HG03097 (cell line): Measurements from ENCODE around the gene TIMM44.
A peak's percentile ranks its signal among the peaks of the same experiment; 100 is the strongest.
"Not testable (repeated sequence)": the region's sequence is repeated elsewhere in the genome, so short reads cannot be mapped to it uniquely, and the experiment has no call there.

Experiments used
- ATAC-seq: cut with Tn5 transposase; IDR thresholded peaks from one replicate; pipeline ENCODE4 v1.9.1; 2021; ENCODE audit not compliant: unreplicated experiment, low FRiP score

The TIMM44 gene

DNA sequence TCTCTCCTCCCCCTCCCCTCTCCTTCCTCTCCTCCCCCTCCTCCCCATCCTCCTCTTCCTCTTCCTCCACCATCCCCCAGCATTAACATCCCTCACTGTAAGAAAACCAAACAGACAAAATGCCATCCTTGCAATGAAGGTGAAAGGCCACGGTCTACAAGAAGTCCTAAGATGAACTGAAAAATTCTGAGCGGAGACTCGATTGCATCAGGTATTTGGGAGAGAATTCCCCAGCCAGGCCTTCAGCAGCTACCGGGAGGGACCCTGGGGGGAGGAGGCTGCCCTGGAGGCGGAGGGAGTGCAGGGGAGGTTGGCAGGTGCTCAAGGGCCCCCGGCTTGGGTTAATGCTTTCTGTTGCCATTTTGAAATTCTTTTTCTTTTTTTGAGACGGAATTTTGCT, 10.1 kb upstream of the TIMM44 start:
- no peak for ATAC-seq

DNA sequence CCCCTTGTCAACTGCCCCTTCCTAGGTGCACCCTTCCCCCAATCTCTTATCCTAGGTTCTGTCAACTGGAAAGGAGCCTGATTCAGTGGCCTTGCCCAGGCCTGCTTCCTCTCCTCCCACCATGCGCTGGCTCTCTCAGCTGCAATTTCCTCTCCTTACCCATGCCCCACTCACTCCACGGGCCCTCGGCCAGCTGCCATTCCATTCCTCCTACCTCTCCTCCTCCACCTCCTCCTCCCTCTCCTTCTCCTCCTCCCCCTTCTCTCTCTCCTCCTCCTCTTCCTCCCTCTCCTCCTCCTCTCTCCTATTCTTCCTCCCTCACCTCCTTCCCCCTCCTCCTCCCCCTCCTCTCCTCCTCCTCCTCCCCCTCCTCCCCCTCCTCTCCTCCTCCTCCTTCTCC, 9.6 kb upstream of the TIMM44 start:
- no peak for ATAC-seq

DNA sequence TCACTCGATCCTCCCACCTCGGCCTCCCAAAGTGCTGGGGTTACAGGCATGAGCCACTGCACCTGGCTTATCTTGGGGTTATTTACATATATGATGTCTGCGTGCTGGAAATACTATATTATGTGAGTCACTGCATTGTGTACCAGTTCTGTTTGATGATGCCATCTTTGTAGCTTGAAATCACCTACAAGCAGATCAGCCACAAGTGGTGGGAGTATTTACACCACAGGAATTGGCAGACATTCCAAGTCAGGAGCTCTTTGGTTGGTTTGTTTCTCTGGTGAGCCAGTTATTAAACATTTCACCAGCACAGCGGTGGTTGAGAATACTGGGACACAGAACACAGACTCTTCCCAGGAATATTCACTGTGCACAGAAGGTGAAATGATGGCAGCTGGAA, 4.5 kb upstream of the TIMM44 start:
- ATAC-seq, result no peak

DNA sequence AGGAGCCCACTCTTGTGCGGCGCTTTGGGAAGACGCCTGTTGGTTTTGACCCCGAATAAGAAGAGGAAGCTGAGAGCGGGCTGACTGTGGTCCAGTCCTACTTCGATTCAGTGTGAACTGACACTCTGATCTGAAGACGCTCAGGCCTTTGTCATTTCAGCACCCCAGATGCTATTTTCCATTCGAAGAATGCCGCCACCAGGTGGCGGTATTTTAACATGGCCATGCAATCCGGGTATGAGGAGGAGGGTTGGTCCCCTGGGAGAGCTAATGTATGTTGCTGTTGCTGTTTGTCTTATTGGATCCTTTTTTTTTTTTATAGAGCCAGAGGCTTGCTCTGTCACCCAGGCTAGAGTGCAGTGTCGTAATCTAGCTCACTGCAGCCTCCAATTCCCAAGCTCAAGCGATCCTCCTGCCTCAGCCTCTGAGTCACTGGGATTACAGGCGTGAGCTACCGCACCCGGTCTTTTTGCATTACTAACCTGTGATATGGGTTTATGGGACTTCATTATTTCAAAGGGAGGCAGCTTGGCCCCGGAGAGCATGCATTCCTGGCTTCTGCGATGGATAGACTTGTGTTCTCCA, 803 bp upstream of the TIMM44 start:
- peak; percentile 30 for ATAC-seq

DNA sequence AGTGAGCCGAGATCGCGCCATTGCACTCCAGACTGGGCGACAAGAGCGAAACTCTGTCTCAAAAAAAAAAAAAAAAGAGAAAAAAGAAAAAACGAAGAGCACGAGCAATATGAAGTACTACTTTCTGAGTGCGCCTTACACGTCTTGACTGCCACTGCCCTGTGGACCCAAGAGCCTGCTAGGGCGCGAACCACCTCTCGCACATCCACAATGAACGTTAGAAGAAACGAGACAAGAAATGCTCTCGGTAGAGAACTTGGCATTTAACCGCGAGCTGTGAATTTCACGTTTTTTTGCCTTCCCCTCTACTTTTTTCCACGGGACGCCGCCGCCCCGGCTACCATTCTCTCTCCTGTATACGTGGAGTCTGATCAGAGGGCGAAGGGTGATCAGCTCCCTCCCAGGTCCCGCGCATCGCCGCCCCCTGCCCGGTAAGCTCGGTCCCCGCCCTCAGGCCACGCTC, 454 bp downstream of the TIMM44 start:
- no peak for ATAC-seq

DNA sequence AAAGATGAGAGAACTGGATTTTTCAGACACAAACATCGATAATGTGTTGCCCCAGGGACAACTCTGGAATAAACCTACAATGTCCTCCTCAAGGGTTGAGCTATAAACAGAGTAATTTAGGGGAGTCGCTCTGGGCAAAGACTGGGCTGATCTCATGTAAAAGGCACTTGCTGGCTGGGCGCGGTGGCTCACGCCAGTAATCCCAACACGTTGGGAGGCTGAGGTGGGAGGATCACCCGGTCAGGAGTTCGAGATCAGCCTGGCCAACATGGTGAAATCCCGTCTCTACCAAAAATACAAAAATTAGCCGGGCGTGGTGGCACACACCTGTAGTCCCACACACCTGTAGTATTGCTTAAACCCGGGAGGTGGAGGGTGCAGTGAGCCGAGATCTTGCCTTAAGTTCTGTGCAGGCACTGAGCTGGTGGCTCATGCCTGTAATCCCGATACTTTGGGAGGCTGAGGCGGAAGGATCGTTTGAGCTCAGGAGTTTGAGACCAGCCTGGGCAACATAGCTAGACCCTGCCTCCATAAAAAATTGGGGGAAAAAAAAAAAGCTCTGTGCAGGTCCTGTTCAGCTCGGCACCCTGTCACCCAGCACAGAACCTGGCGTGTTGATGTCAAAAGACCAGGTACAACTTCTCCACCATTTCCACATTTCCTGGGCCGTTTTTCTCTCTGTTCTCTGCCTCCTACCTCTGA, 1.4 kb downstream of the TIMM44 start:
- ATAC-seq, result no peak

DNA sequence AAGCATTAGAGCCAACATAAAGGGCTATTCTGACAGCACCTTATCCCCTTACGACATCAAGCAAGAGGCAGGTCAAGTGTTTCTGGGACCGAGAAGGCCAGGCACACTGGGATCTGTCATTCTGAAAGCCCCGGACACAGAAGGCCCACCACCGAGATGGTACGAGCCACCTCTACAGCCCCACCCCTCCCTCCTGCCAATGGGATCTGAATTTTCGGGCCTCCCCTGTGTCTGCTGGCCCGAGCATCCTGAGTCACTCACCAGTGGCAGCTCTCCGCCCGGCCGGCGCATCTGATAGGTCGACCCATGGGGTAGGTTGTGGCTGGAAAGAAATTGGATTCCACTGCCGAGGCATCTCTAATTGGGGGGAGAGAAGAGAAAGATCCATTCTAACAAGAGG, 2.6 kb downstream of the TIMM44 start:
- no peak for ATAC-seq

DNA sequence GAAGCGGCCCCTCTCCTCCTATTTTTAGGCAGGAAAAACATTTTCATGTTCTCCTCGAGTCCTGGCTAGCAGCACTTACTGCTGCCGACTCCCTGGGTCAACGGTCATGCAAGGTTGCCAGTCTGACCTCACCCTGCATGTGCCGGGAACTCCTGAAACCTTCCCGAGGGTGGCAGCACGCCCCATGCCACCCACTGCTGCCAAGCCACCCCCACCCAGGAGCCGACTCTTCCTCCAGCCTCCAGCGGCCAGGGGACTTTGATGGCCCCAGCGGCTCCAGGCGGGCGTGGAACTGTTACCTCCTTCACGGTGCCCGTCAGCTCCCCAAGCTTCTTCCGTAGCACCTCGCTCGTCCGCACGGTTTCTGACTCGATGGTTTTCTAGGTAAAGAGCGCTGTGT, 8.7 kb downstream of the TIMM44 start:
- ATAC-seq, result no peak

DNA sequence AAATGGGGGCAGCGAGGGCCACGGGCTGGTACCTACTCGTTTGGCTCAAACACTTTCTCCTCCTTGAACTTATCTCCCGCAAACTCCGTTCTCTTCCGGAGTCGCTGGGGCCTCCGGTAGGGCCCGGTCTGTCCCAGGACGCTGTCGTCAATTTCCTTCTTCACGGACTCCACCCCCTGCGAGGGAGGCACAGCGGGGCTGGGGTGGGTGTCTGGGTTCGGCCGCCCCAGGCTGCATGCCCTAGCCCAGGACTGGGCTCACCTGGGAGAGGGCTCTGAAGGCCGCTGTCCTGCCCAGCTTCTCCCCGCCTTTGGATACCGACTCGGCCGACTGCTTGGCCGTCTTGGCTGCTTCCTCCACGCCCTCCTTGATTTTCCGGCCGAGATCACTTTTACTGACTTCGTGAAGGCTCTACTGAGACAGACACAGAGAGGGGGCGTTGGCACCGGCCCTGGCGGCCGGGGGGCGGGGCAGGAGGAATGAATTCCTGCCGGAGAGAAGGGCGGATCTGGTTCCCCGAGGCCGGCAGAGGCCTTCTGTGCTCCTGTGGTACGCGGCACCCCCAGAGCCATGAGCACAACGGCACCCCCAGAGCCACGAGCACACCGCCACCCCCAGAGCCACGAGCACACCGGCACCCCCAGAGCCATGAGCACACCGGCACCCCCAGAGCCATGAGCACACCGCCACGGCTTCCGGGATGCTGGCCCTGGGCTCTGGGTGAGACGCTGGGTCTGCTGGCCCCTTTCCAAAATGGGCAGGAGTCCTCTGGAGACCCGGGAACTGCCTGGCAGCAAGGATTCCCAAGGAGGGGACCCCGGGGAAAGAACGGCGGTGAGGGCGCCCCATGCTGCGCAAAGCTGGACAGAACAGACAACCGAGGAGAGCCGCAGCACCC, 9.4 kb downstream of the TIMM44 start:
- no peak for ATAC-seq

DNA sequence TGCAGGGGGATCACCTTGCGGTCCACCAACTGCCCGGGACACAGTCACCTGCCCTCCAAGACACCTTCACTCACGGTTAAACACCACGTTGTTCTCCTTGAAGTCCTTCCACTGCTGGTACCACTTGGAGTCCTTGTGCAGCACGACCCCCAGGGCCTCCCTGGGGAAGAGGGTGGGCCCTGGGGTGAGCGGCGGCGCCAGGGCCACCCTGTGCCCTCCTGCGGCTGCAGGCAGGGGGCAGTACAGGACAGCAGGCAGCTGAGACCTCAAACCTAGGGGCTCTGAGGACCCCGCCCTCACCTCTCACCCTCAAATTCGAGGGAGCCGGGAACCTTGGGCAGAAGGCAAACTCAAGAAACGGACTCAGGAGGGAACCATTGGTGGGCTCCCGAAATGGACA, 10.1 kb downstream of the TIMM44 start:
- ATAC-seq, result no peak

DNA sequence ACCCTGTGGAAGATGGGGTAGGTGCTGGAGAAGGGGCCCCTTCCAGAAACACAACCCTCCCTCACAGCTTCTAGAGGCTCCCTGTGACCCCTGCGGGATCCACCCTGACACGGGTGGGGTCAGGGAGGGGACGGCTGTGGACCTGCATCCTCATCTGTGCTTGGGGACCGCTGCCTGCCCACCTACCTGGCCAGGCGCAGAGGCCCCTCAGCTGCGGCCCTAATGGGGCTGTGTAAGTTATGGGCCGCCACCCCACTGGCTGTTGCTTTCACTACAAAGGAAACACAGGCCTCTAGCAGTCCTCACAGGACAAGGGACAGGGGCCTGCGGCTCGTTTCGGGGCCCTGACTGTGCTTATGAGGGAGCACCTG, 10.6 kb downstream of the TIMM44 start:
- no peak for ATAC-seq

DNA sequence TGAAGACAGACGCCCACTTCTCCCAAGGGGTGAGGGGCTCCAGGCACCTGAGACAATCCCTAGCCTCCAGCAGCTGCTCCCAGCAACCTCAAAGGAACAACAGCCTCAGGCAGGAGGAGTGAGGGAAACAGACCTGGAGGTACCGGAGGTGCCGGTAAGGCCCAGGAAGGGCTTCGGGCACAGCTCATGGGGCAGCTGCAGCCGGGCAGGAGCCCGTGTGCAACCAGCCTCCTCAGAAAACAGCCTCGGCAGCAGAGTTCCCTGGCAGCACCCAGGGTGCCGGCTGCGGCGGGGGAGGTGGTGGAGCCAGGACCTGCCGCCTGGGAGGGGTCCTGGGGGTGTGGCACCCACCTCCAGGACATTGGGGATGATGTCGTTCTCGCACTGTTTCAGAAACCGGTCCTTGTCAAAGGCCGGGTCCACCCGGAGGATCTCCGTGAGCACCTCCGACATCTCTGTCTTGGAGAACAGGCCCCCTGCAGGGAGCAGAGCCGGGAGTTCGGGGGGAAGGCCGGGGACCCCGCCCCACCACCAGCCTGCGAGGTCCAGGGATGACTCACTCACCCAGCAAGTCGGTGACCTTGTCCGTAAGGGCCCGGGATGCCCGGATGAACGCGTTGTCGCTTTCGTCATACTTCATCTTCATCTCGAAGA, 11.1 kb downstream of the TIMM44 start:
- ATAC-seq, result no peak

DNA sequence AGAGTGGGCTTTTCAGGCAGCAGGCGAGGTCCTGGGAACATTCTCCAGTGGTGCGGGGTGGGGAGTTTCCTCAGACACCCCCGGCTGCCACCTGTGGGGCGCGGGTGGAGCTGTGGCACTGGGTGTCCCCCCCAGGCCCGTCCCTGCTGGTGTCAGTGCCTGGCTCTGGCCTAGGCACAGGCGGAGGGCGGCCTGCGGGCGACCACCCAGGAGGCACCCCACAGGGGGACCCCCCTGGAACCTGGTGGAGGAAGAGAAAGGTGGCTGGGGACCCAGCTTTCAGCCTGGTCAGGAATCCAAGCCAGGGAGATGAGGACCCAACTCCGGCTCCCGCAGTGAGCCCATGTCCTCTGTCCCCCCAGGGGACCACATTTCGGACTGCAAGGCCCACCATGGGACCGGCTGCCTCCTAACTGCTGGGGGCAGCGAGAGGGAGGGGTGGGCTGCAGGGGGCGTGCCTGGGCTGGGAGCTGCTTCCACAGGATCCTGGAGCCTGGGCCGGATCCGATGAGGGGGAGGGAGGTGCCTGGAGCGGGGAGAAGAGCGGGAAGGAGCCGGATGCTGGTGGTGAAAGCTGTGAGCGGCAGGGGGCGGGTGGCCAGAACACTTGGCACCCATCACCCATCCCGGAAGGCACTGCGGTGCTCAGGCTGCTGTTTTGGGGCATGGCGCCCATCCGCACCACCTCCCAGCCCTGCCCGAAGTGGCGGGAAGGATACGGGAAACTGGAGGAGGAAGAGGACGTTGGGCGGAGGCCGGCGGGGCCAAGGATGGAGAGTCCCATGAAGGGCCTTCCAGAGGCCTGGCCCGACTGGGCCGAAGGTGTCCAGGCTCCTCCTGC, 12.0 kb downstream of the TIMM44 start:
- ATAC-seq, result no peak

DNA sequence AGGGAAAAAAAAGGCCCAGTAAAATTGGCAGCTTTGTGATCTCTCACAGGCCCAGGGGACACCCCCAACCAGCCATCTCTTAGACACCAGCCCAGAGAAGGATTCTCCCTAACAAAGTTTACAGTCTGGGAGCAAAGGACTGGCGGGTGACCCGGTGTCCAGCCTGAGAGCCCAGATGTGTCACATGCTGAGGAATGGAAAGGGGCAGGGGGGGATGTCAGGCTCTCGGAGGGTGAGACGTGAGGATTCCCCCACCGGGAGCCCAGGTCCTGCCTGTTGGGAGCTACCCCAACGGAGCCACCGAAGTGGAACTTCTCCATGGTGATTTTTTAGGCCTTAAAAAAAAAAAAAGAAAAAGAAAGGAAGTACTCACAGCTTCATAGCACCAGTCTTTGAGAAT, 12.7 kb downstream of the TIMM44 start:
- no peak for ATAC-seq

DNA sequence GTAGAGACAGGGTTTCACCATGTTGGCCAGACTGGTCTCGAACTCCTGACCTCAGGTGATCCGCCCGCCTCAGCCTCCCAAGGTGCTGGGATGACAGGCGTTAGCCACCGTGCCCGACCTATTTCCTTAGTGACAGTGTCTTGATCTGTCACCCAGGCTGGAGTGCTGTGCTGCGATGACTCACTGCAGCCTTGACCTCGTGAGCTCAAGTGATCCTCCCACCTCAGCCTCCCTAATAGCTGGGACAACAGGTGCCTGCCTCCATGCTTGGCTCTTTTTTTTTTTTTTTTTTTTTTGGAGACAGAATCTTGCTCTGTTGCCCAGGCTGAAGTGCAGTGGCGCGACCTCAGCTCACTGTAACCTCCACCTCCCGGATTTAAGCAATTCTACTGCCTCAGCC, 13.4 kb downstream of the TIMM44 start:
- not testable (repeated sequence) for ATAC-seq

DNA sequence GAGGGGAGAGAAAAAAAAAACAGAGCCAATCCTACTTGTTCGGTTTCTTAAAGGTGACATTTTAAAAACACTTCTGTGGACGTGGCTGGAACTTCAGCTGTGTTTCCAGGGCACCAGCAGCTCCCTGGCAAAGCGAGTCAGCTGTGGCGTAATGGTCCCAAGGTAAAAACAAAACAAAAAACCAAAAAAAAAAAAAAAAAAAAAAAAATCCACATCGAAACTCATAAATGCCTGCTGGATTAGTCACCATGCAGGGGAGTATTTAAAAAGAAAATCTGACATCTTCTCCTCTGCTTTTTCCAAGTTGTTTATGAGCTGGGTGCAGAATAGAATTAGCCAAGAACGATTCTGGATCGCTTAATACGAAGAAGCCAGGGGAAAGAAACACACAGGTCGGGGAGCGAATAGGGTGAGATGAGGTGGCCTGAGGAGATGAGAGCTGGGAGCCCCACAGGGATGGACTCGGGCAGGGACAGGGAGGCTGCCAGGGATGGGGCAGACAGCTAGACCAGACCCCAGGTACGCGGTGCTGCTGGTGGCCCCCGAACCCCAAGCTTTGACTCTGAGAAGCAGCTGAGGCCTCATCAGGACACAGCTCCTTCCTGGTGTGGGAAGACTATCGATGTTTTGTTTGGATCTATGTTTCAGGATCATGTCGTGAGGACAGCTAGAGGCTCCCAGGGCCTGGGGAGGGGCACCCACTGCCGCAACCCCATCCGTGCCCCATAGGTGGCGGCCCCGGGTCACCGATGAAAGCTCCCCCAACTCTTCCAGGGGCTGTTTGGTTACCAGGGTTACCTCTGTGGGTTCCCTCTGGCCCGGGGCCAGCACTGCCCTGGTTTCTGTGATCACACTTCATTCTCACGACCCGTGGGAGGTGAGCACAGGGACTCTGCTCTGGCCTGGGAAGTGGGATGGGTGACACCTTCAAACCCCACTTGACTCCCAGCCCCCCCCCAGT, 14.4 kb downstream of the TIMM44 start:
- ATAC-seq, result no peak

DNA sequence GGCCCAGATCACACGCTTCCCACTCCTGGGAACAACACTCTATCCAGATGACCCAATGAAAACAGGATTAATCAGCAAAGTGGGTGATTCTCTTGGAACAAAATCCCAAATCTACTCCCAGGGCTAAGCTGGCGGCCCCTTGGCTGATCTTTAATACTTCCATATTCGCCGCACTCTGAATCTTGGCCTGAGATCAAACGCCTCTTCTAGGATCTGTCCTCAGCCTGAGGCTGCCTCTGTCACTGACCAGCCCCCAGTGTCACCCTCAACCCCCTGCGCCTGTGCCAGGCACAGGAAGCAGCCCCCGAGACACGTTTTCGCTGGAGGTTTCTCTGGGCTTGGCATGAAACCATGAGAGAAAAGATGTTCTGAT, 15.1 kb downstream of the TIMM44 start:
- no peak for ATAC-seq

DNA sequence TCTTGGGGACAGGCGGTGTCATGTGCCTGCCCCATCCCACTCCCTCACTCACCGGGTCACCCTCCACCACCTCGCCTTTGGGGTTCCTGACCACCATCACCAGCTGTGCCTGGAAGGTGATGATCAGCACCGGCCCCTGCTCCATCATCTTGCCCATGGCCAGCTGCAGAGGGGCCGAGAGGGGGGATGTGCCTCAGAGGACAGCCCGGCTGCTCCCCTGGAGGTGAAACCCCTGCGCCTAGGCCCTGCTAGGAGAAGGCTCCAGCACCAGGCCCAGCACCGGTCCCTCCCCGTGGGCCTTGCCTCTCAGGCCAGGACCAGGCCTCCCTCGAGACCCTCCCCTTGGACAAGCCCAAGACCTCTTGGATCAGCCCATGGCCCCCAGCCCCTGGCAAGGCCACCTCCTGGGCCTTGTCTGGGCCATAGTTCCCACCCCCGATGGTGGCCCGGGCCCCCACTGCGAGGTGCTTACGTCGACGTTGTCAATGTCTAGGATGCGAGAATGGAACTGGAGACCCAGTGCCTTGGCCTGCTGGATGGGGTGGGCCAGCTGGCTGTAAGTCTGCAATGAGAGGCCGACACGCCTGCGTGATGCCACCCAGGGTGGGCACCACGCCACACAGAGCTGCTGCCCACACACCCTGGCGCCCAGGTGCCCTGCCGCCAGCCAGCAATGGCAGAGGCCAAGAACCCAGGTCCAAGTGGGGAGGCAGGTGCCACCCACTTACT, 15.7 kb downstream of the TIMM44 start:
- ATAC-seq, result no peak
